Naive thymus-derived CD8-positive, alpha-beta T cell (primary cell): ENCODE data around the gene ETFRF1. TPM values are rescaled to one million over a fixed set of nuclear protein-coding genes. Genes with fewer than 3 reads are reported as not detected.

Experiments
- ATAC-seq, 2 donors: fragments of 150-1000 bp; cut with Tn5 transposase in 1 of 2; sonication (Bioruptor Pico), chemical (Tn5 transposase) in 1 of 2; 1 replicate in 1 of 2; 2 replicates in 1 of 2; pipeline ENCODE4 v1.10.0; 2021; ENCODE audit warnings: mild to moderate bottlenecking in 2 of 2, moderate library complexity in 2 of 2
- POLR2A ChIA-PET: fragments of 350-600 bp; sonication (Branson Sonifier 250); formaldehyde crosslinking; loops from one replicate; lab custom pipeline; 2021; ENCODE audit warnings: antibody characterized with exemption; lab: Charles Lee
- DNase-seq, 10 donors: peaks; one replicate each; pipeline versions ENCODE4 v3.0.0 to v3.0.0-alpha.2; 2020 to 2022
- H3K27ac Mint-ChIP-seq, 10 donors: one replicate each; pipeline ENCODE4 v1.8.0; 2020 to 2022; ENCODE audit warnings: mild to moderate bottlenecking in 10 of 10, mixed read lengths in 10 of 10, moderate library complexity in 4 of 10, inconsistent platforms in 1 of 10
- H3K27me3 Mint-ChIP-seq, 5 donors: one replicate each; pipeline ENCODE4 v1.8.0; 2021 to 2022; ENCODE audit warnings: mixed read lengths in 5 of 5
- H3K36me3 Mint-ChIP-seq, 3 donors: one replicate each; pipeline ENCODE4 v1.8.0; 2020 to 2022; ENCODE audit warnings: mixed read lengths in 3 of 3, mild to moderate bottlenecking in 2 of 3, inconsistent platforms in 1 of 3
- H3K4me1 Mint-ChIP-seq, 4 donors: one replicate each; pipeline ENCODE4 v1.8.0; 2021 to 2022; ENCODE audit warnings: mixed read lengths in 4 of 4
- H3K4me3 Mint-ChIP-seq, 10 donors: one replicate each; pipeline ENCODE4 v1.8.0; 2020 to 2022; ENCODE audit warnings: mild to moderate bottlenecking in 10 of 10, mixed read lengths in 10 of 10, moderate library complexity in 6 of 10, inconsistent platforms in 1 of 10
- H3K9me3 Mint-ChIP-seq, 9 donors: one replicate each; pipeline ENCODE4 v1.8.0; 2020 to 2022; ENCODE audit warnings: mixed read lengths in 9 of 9, mild to moderate bottlenecking in 3 of 9, inconsistent platforms in 1 of 9, moderate library complexity in 1 of 9
- polyA plus RNA-seq, 3 donors: library from polyadenylated mRNA; unstranded; fragments of 300-500 nt; fragmentation: Illumina TruSeq; gene quantifications; one replicate each; pipeline ENCODE4 v1.2.3, GENCODE V29; 2021
- total RNA-seq, 8 experiments: library from RNA in 2 of 8; stranded (reverse) in 2 of 8; gene quantifications; one replicate each; pipeline ENCODE4 v1.2.3 and lab custom pipeline; 2021 to 2026

The ETFRF1 gene
- total and polyA plus RNA-seq, 5 experiments from 2014 or later, result 39.8 to 53.5 (median 40.8) TPM

GRCh38 chr12:25236626-25237025 lies 41.6 kb downstream of the ETFRF1 start:
- H3K4me3 Mint-ChIP-seq, result no peak overlapping the region
- DNase-seq (no peak), ATAC-seq (no peak)
- peak overlapping the region in 1 of 10 donors; percentile 68 for H3K27ac Mint-ChIP-seq
- H3K9me3 Mint-ChIP-seq, result no peaks in the 10 kb centered on the region
- peaks cover 17 to 33% (median 21%) of the 10 kb centered on the region in 4 donors for H3K4me1 Mint-ChIP-seq
- H3K27me3 Mint-ChIP-seq, result no peaks in the 10 kb centered on the region
- peaks cover 11 to 61% (median 14%) of the 10 kb centered on the region in 3 donors for H3K36me3 Mint-ChIP-seq
- POLR2A ChIA-PET, result no interaction called here

GRCh38 chr12:25241167-25242020 lies 46.4 kb downstream of the ETFRF1 start:
- Mint-ChIP-seq H3K27ac (peak overlapping the region; percentile 61 to 93 (median 82)), H3K9me3 (no peaks in the 10 kb centered on the region), H3K4me3 (peak overlapping the region in 6 of 10 donors; percentile 1 to 41 (median 20)), H3K36me3 (peaks cover 5 to 60% (median 7%) of the 10 kb centered on the region in 3 donors), H3K27me3 (no peaks in the 10 kb centered on the region), H3K4me1 (peaks cover 20 to 45% (median 39%) of the 10 kb centered on the region in 4 donors)
- DNase-seq, result peak in 9 of 10 donors; percentile 8 to 74 (median 65)
- peak; percentile 95 to 97 for ATAC-seq
- POLR2A ChIA-PET, result interaction anchor here (1.2 to 2.7 kb wide), 3 partner anchors 10 to 135 kb away, joined by 5 to 33 read pairs (median 10); partner anchors contain the start of gene KRAS

GRCh38 chr12:25242981-25243679 lies 48.1 kb downstream of the ETFRF1 start:
- ATAC-seq (no peak), DNase-seq (no peak)
- peaks cover 17 to 42% (median 37%) of the 10 kb centered on the region in 4 donors for H3K4me1 Mint-ChIP-seq
- no peak overlapping the region for H3K4me3 Mint-ChIP-seq
- H3K9me3 Mint-ChIP-seq, result no peaks in the 10 kb centered on the region
- H3K27me3 Mint-ChIP-seq, result no peaks in the 10 kb centered on the region
- H3K27ac Mint-ChIP-seq, result peak overlapping the region in 4 of 10 donors; percentile 33 to 67 (median 50)
- H3K36me3 Mint-ChIP-seq, result peaks cover 0 to 51% (median 2%) of the 10 kb centered on the region in 3 donors
- POLR2A ChIA-PET, result no interaction called here

- no peak overlapping the region for H3K4me3 Mint-ChIP-seq
- DNase-seq (no peak), ATAC-seq (no peak)
- peak overlapping the region in 7 of 10 donors; percentile 18 to 75 (median 48) for H3K27ac Mint-ChIP-seq
- no peaks in the 10 kb centered on the region for H3K9me3 Mint-ChIP-seq
- H3K27me3 Mint-ChIP-seq, result no peaks in the 10 kb centered on the region
- POLR2A ChIA-PET, result no interaction called here
- H3K36me3 Mint-ChIP-seq, result peaks cover 0 to 52% (median 6%) of the 10 kb centered on the region in 3 donors
- H3K4me1 Mint-ChIP-seq, result peaks cover 18 to 47% (median 42%) of the 10 kb centered on the region in 4 donors
These were observed 48.6 kb downstream of the ETFRF1 start for GRCh38 chr12:25243680-25243990.

GRCh38 chr12:25245491-25245890 lies 50.5 kb downstream of the ETFRF1 start:
- H3K27ac Mint-ChIP-seq, result peak overlapping the region in 7 of 10 donors; percentile 0 to 66 (median 55)
- no peaks in the 10 kb centered on the region for H3K9me3 Mint-ChIP-seq
- POLR2A ChIA-PET, result interaction anchor here (0.7 kb wide), 1 partner anchor 82 kb away, joined by 8 read pairs; no protein-coding TSS in a partner anchor
- H3K4me1 Mint-ChIP-seq, result peaks cover 23 to 59% (median 54%) of the 10 kb centered on the region in 4 donors
- no peaks in the 10 kb centered on the region for H3K27me3 Mint-ChIP-seq
- peaks cover 0 to 37% (median 6%) of the 10 kb centered on the region in 3 donors for H3K36me3 Mint-ChIP-seq
- no peak for ATAC-seq
- no peak for DNase-seq
- peak overlapping the region in 2 of 10 donors; percentile 1 to 2 for H3K4me3 Mint-ChIP-seq

- ATAC-seq, result no peak
These were observed 53.1 kb downstream of the ETFRF1 start for GRCh38 chr12:25248137-25248536.

GRCh38 chr12:25248732-25249131 lies 53.7 kb downstream of the ETFRF1 start:
- POLR2A ChIA-PET, result interaction anchor here (0.5 to 0.6 kb wide), 2 partner anchors 28 to 203 kb away, joined by 3 read pairs; no protein-coding TSS in a partner anchor
- Mint-ChIP-seq H3K27me3 (no peaks in the 10 kb centered on the region), H3K4me3 (peak overlapping the region; percentile 69 to 97 (median 93)), H3K36me3 (peaks cover 0 to 28% (median 6%) of the 10 kb centered on the region in 3 donors), H3K27ac (peak overlapping the region in 9 of 10 donors; percentile 18 to 95 (median 68)), H3K9me3 (no peaks in the 10 kb centered on the region), H3K4me1 (peaks cover 21 to 60% (median 55%) of the 10 kb centered on the region in 4 donors)
- DNase-seq (no peak), ATAC-seq (no peak)

More at GRCh38 chr12:25248137-25248536, 53.1 kb downstream of the ETFRF1 start:
- POLR2A ChIA-PET, result interaction anchor here (0.5 kb wide), 1 partner anchor 28 kb away, joined by 3 read pairs; no protein-coding TSS in a partner anchor
- Mint-ChIP-seq H3K9me3 (no peaks in the 10 kb centered on the region), H3K36me3 (peaks cover 0 to 31% (median 6%) of the 10 kb centered on the region in 3 donors), H3K4me3 (peak overlapping the region in 4 of 10 donors; percentile 44 to 93 (median 65)), H3K27me3 (no peaks in the 10 kb centered on the region), H3K27ac (peak overlapping the region in 4 of 10 donors; percentile 44 to 95 (median 62)), H3K4me1 (peaks cover 16 to 56% (median 51%) of the 10 kb centered on the region in 4 donors)
- no peak for DNase-seq

GRCh38 chr12:25249931-25250738 lies 55.1 kb downstream of the ETFRF1 start:
- Mint-ChIP-seq H3K9me3 (no peaks in the 10 kb centered on the region), H3K27ac (peak overlapping the region; percentile 88 to 98 (median 95)), H3K27me3 (no peaks in the 10 kb centered on the region), H3K4me1 (peaks cover 19 to 56% (median 52%) of the 10 kb centered on the region in 4 donors), H3K36me3 (peaks cover 0 to 21% (median 6%) of the 10 kb centered on the region in 3 donors), H3K4me3 (peak overlapping the region; percentile 85 to 97 (median 94))
- DNase-seq (peak; percentile 28 to 71 (median 42)), ATAC-seq (peak; percentile 53 to 55)
- POLR2A ChIA-PET, result interaction anchor here (0.6 to 2.7 kb wide), 25 partner anchors 9 to 1771 kb away, joined by 3 to 33 read pairs (median 5); partner anchors contain the start of genes DNAI7 and ETFRF1

GRCh38 chr12:25250744-25251730 lies 56.0 kb downstream of the ETFRF1 start, which contains the start of gene KRAS:
KRAS (minus strand) TSS chr12:25250929.
- ATAC-seq, result peak; percentile 84 to 91
- H3K27ac Mint-ChIP-seq, result peak within 1 kb of the TSS; percentile 88 to 98 (median 96)
- POLR2A ChIA-PET, result interaction anchor here (0.6 to 2.7 kb wide), 25 partner anchors 8 to 199 kb away, joined by 3 to 33 read pairs (median 5); partner anchors contain the start of genes DNAI7 and ETFRF1

GRCh38 chr12:25251769-25252168 lies 56.7 kb downstream of the ETFRF1 start:
- Mint-ChIP-seq H3K4me3 (peak overlapping the region; percentile 74 to 97 (median 92)), H3K27me3 (no peaks in the 10 kb centered on the region), H3K27ac (peak overlapping the region; percentile 68 to 96 (median 87)), H3K9me3 (no peaks in the 10 kb centered on the region), H3K36me3 (peaks cover 0 to 10% (median 4%) of the 10 kb centered on the region in 3 donors), H3K4me1 (peaks cover 17 to 46% (median 41%) of the 10 kb centered on the region in 4 donors)
- POLR2A ChIA-PET, result interaction anchor here (1.0 to 2.7 kb wide), 10 partner anchors 11 to 200 kb away, joined by 3 to 33 read pairs (median 8); a partner anchor contains a TSS
- DNase-seq, result no peak
- ATAC-seq, result no peak

More at GRCh38 chr12:25250744-25251730, 56.0 kb downstream of the ETFRF1 start, which contains the start of gene KRAS:
- peaks cover 0 to 13% (median 4%) of the 10 kb centered on the region in 3 donors for H3K36me3 Mint-ChIP-seq
- peak within 1 kb of the TSS; percentile 91 to 98 (median 94) for H3K4me3 Mint-ChIP-seq
- no peaks in the 10 kb centered on the region for H3K27me3 Mint-ChIP-seq
- DNase-seq, result peak; percentile 83 to 95 (median 90)
- no peaks in the 10 kb centered on the region for H3K9me3 Mint-ChIP-seq
- peaks cover 17 to 47% (median 44%) of the 10 kb centered on the region in 4 donors for H3K4me1 Mint-ChIP-seq
